ENCODE results near the gene SMG6.

GRCh38 chr17:2106308-2106955 is 197.2 kb downstream of the SMG6 start:
- TF ChIP-seq EZH2 (IDR thresholded peaks at IDR 0.05; ENCODE audit: borderline replicate concordance, insufficient read depth, low read depth, low read length, poor library complexity, severe bottlenecking), result no peak
- TF ChIP-seq CTCF (IDR thresholded peaks at IDR 0.05), result no peak

Data from B cell (primary cell).